Stimulated activated CD4-positive, alpha-beta T cell treated with anti-CD3 and anti-CD28 coated beads, Interleukin-1b, Interleukin-23, amount 100 ng/mL, for 4 hours (primary cell): ENCODE results near the gene HM13.
"Not testable (repeated sequence)": the region's sequence is repeated elsewhere in the genome, so short reads cannot be mapped to it uniquely, and the experiment has no call there.

Experiments
- DNase-seq, 2 donors: peaks; one replicate each; pipeline ENCODE4 v3.0.0-alpha.2; 2020; ENCODE audit warnings: low read depth in 2 of 2

The HM13 gene

DNA sequence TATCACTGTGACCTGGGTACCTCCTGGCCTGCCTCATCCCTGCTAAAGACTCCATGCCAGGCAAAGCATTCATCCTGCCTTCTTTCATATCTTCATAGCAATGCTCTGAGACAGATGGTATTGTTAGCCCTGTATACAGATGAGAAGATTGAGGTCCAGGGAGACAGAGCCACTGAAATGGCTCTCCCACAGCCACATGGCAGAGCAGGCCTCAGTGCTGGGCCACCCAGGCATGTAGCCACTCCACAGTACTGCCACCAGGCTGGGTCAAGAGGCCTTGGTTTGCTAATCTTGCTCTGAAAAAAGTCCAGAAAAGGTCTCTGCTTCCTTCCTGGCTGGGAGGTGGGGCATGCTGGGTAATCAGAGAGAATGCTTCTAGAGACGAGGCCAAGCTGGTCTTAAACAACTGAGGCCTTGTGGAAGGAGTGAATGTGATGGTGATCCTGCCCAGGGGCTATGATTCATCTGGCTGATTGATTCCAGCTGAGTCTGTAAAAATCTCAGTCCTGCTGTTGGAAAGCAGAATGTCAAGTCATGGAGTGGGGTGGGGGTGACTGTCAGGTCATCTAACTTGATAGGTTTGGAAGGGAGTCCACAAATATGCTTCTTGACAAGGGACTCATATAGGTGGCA is 29.8 kb downstream of the HM13 start:
- no peak for DNase-seq

DNA sequence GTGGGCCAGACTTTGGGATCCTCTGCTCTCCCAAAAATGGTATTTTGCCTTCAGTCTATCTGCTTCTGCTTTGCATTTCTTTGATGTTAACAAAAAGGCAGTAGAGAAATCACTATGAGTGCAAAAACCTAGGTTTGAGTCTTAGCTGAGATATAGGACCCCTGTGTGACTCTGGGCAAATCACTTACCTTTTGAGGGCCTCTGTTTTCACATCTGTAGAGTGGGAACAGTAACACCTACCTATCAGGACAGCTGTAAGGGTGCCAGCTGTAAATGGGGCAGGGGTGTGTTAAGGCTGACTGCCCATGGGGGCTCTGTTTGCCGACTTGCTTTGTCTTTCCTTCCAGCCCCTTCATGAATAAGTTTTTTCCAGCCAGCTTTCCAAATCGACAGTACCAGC is 30.4 kb downstream of the HM13 start:
- DNase-seq: no peak

DNA sequence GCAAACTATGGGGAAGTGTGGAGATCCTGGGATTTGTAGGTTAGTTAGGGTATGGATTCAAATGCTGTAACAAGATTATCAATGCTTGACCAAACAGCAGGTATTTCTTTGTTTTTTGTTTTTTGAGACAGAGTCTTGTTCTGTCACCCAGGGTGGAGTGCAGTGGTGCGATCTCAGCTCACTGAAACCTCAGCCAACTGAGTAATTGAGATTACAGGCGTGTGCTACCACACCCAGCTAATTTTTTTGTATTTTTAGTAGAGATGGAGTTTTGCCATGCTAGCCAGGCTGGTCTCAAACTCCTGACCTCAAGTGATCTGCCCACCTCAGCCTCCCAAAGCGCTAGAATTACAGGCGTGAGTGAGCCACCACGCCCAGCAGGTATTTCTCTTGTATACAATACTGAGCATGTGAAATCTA is 31.4 kb downstream of the HM13 start:
- not testable (repeated sequence) for DNase-seq

DNA sequence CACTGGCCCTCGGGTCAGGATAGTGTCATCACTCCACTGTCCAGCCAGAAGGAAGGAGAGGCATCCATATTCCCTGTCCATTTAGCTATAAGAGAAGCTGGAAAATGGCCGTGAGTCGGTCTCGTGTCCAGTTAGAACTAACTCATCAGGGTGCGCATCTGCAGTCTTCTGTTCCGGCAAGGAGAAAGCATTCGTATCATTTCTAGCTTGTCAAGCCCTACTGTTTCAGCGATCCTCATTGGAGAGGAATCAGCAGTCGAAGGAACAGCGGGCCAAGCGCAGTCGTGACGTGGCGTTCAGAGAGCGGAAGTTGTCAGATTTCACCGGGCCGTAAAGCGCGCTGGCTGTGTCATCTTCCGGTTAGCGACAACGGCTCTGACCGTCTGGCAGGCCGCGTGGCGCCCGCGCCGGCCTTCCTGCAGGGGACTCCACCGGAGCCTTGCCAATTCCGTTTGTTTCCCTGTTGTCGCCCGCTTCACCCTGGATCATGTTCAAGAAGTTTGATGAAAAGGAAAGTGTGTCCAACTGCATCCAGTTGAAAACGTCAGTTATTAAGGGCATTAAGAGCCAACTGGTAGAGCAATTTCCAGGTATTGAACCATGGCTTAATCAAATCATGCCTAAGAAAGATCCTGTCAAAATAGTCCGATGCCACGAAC is 32.9 kb downstream of the HM13 start:
- peak; percentile 65 to 68 for DNase-seq

DNA sequence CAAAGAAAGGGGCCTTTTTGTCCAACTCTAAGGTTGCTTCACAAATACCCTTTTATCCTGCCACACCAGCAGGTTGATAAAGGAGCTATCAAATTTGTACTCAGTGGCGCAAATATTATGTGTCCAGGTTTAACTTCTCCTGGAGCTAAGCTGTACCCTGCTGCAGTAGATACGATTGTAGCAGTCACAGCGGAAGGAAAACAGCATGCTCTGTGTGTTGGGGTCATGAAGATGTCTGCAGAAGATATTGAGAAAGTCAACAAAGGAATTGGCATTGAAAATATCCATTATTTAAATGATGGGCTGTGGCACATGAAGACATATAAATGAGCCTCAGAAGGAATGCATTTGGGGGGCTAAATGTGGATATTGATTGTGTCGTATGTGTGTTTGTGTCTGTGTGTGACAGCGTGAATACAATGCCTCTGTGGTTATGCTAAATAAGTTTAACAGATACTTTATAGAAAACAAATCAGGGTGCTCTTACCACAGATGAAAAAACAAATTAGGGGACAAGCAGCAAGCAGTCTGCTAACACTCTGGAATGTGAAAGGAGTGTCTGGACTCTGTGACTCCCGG is 33.6 kb downstream of the HM13 start:
- DNase-seq: no peak

DNA sequence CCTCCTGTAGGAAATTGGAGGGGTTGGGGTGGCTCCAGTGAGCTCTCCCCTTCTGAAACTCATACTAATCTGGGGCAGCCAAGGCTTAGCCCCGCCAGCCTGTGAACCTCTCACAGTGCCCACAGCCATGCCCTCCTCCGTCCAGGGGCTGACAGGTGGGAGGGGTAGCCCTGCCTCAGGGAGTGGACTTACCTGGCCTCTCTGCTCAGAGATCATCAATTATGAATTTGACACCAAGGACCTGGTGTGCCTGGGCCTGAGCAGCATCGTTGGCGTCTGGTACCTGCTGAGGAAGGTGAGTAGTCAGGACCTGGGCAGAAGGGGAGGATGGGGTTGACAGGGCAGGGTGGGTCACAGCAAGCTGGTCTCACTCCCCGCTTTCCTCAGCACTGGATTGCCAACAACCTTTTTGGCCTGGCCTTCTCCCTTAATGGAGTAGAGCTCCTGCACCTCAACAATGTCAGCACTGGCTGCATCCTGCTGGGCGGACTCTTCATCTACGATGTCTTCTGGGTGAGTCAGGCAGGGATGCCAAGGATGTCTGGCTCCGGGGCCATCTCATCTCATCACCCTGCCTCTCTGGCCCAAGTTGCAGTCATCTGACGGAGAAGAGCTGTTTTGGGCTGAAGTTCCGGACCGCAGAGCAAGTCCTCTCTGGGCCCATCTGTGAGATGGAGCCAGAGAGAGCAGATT is 34.7 kb downstream of the HM13 start:
- DNase-seq: no peak

DNA sequence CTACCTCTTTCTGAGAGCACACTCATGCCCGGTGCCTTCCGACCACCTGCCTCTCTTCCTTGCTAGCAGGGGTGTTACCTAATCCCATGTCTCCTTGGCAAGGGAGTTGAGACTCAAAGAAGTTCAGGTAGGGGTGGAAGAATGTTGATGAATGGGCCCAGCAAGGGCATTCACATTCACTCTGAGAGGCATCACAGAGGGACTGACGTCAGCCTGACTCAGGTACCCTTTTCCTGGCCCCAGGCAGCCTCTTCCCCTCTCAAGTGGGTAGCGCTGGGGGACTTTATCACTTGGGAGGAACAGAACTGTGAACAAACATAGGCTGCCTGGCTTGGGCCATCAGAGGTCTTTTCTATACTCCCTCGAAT is 35.3 kb downstream of the HM13 start:
- DNase-seq: no peak

DNA sequence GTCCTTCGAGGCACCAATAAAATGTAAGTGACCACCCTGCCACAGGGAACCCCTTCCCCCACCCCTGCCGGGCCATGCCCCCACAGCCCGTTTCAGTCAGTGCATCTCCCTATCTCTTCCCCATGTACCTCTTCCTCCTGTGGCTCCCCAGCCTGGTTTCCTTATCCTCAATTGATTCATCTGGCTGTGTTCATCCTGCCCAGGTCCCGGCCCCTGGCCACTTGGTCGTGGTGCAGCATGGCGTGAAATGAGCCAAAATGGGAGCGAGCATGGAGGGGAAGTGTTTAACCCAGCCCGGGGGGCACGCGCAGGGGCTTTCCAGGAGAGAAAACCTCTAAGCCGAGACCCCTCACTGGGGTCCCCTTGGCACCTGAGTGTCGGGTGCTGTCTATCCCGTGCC is 35.9 kb downstream of the HM13 start:
- DNase-seq: no peak

DNA sequence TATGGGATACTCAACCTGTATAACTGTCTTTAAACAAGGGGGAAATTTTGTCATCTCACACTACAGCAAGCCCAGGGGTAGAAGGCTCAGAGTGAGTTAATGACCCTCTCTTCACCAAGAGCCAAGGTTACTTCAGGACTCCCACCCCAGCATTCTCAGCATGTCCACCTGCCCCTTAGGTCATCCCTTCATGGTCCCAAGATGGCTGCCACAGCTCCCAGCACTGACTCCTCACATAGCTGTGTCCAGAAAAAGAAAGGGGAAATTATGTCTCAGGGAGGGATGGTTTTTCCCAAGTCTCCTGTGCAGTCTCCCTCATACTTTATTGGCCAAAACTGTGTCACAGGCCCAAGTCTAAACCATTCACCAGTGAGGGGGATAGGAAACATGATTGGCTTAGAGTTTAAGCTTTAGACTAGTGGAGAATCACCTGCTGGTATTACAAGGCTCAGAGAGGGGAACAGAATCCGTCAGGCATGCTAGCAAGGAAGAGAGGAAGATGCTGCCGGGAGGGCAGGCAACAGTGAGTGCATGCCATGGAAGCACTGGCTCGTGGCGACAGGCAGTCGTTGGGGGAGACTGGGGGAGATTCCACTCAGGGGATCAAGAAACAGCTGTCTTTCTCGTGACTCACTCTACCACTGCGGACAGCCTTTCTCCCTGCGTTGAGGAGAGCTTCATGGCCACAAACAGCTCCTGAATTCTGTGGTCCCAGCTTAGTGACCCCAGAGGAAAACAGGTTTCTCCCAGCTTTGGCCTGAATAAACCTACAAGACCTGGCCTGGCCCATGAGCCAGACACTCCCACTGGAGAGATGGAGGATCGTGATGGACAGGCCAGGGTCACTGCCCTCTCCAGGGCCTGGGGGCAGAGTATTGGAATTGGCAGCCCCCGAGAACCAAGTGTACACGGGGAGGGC is 37.2 kb downstream of the HM13 start:
- no peak for DNase-seq

DNA sequence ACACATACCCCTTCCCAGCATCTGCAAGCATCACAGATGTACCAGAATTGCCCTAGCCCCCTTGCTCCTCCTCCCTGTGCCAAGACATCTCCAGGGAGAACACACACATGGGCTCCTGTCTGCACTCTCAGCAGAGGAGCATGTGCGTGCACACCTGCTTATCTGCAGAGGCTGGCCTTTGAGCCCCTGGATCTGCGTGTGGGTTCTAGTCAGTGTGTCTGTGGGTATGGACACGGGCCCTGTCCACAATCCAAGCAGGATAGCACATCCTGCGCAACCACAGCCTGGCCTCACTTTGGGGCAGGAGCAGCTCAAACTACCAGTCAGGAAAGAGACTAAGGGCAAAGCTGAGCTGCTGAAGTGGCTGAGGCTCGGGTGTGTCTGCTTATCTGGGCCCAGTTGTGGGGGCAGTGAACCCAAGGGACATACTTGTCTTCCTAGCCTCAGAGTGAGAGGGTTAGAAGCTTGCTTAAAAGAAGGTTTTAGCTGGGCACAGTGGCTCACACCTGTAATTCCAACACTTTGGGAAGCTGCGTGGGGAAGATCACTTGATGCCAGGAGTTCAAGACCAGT is 41.0 kb downstream of the HM13 start:
- no peak for DNase-seq

DNA sequence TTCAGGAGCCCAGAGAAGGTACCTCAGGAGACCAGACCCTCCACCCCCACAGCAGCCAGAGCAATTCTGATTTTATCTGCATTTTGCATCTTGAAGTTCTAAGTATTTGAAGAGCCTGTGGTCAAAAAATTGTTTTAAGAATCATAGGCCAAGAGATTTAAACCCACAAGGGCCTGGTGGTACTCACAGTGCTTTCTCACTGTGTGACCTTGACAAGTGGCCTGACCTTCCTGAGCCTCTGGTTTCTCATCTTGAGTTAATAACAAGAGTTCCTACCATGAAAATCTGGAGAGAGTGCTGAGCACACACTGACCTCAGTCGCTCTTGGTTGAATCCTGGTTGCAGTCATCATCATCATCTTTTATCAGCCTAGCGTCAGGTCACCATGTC is 45.5 kb downstream of the HM13 start:
- DNase-seq: no peak

DNA sequence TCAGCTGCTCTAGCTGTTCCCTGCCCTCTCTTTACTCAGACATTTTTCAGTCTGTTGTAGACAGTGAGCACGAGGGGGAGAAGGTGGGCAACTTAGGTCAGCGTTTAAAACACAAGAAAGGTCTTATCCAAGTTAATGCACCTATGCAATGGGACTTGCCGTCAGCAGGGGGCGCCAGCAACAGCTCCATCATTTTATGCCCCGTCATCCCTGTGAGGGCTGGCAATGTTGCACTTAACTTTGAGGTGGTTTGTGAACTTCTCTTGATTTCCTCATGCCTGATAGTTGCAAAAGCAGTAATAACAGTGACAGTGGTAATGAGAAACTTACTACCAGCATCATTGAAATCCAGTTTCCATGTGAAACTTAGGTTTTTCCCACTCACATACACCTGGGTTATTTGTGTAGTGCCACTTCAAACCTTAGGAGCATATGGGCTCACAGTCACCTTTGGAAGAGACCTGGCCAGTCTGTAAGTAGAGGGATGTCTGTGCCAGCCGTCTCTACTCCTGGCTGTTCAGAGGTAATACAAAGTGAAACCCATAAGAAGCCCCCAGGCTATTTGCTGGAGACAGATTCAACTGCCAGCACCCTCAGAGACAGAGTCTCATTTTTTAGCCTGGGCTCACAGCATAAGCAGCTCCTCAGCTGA is 46.0 kb downstream of the HM13 start:
- DNase-seq: peak; percentile 58 to 67

DNA sequence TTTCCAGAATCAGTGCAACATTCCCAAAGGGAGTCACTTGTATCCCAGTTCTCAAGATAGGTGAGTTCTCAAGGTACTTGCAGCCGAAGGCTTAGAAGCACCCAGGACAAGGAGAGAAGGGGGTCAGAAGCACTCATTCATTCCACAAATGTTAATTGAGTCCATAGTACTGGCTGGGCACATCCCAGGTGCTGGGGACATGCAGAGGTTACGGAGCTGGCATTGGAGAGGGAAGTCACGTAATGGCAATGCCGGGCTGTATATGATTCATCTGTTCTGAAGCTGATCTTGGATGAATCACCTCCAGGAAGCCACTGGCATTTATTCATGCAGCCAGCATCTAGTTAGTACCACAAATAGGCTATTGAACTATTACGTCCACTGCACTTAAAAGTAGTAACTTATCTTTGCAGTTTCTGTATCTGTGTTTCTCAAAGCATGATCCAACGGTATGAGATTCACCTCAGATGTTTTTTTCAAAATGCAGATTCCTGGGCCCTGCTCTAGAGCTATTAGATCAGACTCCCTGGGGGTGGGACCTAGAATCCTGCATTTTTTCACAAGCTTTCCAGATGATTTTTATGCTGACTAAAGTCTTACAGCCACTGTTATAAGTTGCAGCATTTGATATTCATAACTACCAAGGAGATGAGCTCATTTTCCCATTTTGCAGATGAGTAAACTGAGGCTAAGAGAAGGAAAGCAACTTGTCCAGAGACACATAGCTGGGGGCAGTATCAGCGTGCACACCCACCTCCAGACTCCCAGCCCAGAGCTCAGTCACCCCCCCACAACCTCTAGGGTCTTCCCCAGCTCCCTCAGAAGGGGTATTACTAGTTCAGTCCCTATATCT is 46.7 kb downstream of the HM13 start:
- DNase-seq: no peak

DNA sequence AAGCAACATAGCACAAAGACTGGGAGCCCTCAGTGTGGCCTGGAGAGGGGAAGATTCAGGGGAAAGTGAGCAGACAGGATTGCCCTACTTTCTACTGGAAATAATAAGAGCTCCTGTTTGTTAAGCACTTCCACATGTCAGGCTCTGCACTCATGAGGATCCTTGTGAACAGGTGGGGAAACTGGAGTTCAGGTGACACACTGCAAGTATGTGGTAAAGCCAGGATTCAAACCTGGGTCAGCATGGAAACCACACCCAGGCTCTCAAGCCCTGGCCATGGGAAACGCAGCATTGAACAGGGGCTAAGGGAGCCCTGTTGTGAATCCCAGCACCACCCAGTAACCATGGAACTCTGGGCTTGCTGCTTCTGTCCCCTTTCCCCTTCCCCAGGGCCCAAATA is 48.0 kb downstream of the HM13 start:
- no peak for DNase-seq

DNA sequence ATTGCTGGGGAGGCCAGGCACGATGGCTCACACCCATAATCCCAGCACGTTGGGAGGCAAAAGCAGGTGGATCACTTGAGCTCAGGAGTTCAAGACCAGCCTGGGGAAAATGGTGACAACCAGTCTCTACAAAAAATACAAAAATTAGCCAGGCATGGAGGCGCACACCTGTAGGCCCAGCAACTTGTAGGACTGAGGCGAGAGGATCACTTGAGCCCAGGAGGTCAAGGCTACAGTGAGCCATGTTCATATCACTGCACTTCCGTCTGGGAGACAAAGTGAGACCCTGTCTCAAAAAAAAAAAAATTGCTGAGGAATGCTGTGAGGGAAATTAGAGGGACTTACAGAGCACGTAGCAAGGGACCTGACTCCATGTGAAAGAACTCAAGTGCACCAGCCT is 50.0 kb downstream of the HM13 start:
- no peak for DNase-seq

DNA sequence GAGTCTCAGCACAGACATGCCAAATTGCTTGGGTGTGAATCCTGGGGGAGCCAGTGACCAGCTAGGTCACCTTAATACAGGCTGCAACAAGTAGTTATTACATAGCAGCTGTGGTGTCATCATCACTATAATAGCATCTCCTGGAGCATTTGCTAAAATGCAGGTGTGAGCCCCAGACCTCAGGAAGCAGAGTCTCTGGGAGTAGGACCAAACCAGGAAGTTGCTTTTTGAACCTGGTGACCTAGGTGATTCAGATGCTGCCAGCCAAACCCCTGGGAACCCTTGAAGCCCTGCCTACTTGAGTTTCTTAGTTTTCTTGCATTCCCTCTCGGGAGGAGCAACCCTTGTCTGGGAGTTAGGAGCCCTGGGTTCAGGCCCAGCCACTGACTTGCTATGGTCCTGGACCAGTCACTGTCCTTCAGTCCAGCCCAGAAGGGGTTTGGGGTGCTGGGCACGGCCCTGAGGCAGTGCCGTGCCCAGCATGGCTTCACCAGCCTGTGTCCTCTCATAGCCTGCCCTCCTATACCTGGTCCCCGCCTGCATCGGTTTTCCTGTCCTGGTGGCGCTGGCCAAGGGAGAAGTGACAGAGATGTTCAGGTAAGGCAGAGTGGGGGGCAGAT is 51.6 kb downstream of the HM13 start:
- DNase-seq: no peak

DNA sequence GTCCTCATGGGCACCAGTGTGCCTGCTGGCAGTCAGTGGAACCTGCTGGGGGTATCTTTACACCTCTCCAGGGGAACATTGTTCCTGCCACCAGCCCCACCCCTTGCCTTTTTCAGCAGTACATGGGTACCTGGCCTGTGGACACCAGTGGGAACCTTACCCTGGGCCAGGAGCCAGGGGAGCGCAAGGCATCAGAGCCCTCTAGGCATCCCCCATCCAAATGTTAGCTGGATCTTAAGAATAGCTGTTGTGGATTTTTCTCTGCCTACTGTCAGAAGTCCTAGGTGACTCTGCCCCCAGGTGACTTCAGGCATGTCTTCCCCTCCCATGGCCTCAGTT is 52.0 kb downstream of the HM13 start:
- no peak for DNase-seq

DNA sequence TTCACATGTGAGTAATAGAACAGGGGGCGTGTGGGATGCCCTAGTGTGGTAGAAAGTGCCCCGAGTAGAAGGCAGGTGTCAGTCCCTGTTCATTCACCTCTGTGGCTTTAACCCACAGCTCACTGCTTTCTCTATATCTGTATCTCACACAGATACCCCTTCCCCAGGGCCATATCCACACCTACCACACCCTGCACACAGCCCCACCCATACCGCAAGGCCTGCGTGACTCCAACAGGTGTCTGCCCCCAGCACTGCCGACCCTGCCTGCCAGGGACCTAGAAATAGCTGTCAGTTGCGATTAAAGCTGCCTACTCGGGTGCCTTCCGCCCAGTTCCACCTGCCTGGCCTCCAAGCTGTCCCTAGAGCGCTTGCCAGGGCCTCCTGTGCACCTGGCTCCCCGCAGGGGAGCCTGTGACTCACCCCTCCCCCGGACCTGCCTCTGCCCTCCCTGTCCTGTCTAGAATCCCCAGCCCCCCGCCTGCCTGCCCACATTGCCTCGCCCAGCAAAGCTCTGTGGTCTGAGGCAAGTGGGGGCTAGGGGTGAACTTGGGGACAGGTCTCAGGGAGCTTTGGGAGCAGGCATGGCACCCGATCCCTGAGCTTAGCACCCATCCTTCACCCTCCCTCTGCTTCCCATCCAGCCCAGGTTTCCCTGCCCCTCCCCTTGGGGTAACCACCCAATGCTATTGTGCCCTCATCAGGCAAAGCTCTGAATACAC is 52.6 kb downstream of the HM13 start:
- peak in 1 of 2 donors; percentile 30 for DNase-seq

DNA sequence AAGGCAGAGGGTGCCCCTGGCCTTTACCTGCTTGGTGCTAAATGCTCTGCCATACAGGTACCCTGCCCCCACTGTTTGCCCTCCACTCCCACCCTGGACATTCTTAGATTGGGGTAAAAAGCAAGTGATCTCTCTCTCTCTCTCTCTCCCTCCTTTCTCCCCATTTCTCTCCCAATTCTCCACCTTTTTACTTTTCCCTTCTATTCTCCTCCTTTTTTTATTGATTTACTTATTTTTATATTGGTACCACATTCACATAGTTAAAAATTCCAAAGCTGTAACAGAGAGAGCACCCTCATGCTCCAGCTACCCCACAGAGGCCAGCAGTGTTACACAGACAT is 53.1 kb downstream of the HM13 start:
- DNase-seq: no peak
